ENCODE measurements around the gene TRAPPC10. TPM values are rescaled to one million over a fixed set of nuclear protein-coding genes. Genes with fewer than 3 reads are reported as not detected.

Gene TRAPPC10
- polyA plus RNA-seq, 1 of the 3 experiments (the other 2 are of a cell fraction), result 17.5 TPM

DNA sequence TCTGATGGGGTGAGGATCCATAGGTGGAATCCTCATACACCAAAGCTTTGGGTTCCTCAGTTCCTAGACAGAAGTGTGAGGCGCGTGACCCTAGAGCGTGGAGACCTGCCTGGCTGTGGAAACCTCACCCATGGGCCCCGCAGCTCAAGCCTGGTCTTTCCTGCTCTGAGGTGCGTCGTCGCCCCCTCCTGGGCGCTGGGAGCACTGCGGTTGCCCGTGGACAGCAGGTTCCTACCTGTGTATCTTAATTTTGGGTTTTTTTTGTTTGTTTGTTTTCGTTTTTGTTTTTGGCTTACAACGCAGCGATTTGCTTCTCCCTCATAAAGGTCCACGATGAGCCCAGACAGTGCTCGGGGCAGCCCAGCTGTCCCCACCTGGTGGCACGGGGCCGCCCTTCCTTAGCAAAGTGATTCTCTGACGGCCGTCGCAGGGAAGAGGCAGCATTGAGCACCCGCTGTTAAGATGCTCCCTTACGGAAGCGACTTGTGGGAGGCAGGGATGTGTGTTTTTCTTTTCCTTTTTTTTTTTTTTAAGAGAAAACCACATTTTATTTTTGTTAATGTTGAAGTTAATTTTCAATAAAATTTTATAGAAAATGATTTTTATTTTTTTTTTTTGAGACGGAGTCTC, 36.5 kb upstream of the TRAPPC10 start:
- 43% methylated on average over 24 of the region's 24 CpGs for WGBS (ENCODE audit: low lambda C conversion rate)
- no peaks in the 10 kb centered on the region for H3K9me2 ChIP-seq
- POLR2A ChIA-PET, result no interaction called here
- no peak overlapping the region; a peak in 1 of 4 replicates for H3K4me3 ChIP-seq (ENCODE audit: low read depth in 2 of 2, low read length in 1 of 2)
- H3K4me1 ChIP-seq (ENCODE audit: control insufficient read depth in 1 of 2, insufficient read depth in 2 of 2, low read depth in 1 of 2, low read length in 1 of 2), result no peaks in the 10 kb centered on the region; a peak in 1 of 4 replicates
- H3K27me3 ChIP-seq (ENCODE audit: insufficient read depth), result no peaks in the 10 kb centered on the region
- H3F3A ChIP-seq (replicated peaks; ENCODE audit: insufficient read depth), result no peaks in the 10 kb centered on the region
- no peak overlapping the region for H2AFZ ChIP-seq (ENCODE audit: low read depth)
- TF ChIP-seq NRF1 (IDR thresholded peaks at IDR 0.05; ENCODE audit: low read depth, low read length), result no peak
- peak; percentile 86 for TF ChIP-seq RAD21 (IDR thresholded peaks at IDR 0.05; ENCODE audit: low read length)
- TF ChIP-seq, protein P1, sequence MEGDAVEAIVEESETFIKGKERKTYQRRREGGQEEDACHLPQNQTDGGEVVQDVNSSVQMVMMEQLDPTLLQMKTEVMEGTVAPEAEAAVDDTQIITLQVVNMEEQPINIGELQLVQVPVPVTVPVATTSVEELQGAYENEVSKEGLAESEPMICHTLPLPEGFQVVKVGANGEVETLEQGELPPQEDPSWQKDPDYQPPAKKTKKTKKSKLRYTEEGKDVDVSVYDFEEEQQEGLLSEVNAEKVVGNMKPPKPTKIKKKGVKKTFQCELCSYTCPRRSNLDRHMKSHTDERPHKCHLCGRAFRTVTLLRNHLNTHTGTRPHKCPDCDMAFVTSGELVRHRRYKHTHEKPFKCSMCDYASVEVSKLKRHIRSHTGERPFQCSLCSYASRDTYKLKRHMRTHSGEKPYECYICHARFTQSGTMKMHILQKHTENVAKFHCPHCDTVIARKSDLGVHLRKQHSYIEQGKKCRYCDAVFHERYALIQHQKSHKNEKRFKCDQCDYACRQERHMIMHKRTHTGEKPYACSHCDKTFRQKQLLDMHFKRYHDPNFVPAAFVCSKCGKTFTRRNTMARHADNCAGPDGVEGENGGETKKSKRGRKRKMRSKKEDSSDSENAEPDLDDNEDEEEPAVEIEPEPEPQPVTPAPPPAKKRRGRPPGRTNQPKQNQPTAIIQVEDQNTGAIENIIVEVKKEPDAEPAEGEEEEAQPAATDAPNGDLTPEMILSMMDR (IDR thresholded peaks at IDR 0.05), result peak; percentile 93
- TF ChIP-seq SMC3 (IDR thresholded peaks at IDR 0.05; ENCODE audit: low read depth, low read length), result peak; percentile 81
- no peak for TF ChIP-seq FOXM1 (IDR thresholded peaks at IDR 0.05; ENCODE audit: low read depth)
- peak; percentile 91 for DNase-seq
- H4K20me1 ChIP-seq (ENCODE audit: insufficient read depth), result no peaks in the 10 kb centered on the region
- H3K36me3 ChIP-seq (replicated peaks in 1 of 2; ENCODE audit: control insufficient read depth in 1 of 2, insufficient read depth in 2 of 2, low read length in 1 of 2), result peaks cover 10 to 24% of the 10 kb centered on the region in 2 experiments
- no peaks in the 10 kb centered on the region for H3K9me3 ChIP-seq
- H3K9ac ChIP-seq, result no peak overlapping the region
- CTCF ChIA-PET, result interaction anchor here (0.6 to 2.8 kb wide), 39 partner anchors 10 to 315 kb away, joined by 3 to 20 read pairs (median 4); no protein-coding TSS in a partner anchor
- no peaks in the 10 kb centered on the region for H3K79me2 ChIP-seq (ENCODE audit: insufficient read depth)
- no peak overlapping the region for H3K4me2 ChIP-seq
- no peak overlapping the region for H3K27ac ChIP-seq (ENCODE audit: low read depth in 2 of 2, low read length in 1 of 2)

DNA sequence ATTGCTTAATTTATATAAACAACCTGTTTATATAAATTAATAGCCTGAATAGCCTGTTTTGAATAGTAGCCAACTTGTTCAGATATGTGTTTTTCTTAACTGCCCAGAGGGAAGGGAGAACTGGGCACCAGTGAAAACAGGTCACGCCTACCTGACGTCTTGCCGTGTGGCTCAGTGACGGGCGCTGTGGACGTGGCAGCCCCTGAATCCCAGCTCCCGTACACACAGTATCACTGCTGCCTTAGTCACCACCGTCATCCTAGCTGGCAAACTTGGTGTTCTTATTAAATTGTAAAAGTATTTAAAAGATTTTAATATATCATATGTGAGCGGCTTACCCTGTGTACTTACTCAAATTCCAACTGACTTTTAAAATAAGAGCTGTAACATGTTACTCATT, 35.4 kb upstream of the TRAPPC10 start:
- Histone ChIP-seq H4K20me1 (ENCODE audit: insufficient read depth) (no peaks in the 10 kb centered on the region), H3K27me3 (ENCODE audit: insufficient read depth) (no peaks in the 10 kb centered on the region), H3K9ac (no peak overlapping the region), H3K4me3 (ENCODE audit: low read depth in 2 of 2, low read length in 1 of 2) (no peak overlapping the region), H3K36me3 (replicated peaks in 1 of 2; ENCODE audit: control insufficient read depth in 1 of 2, insufficient read depth in 2 of 2, low read length in 1 of 2) (peaks cover 10 to 25% of the 10 kb centered on the region in 2 experiments), H3K27ac (ENCODE audit: low read depth in 2 of 2, low read length in 1 of 2) (no peak overlapping the region), H2AFZ (ENCODE audit: low read depth) (no peak overlapping the region), H3K9me2 (no peaks in the 10 kb centered on the region), H3K4me1 (ENCODE audit: control insufficient read depth in 1 of 2, insufficient read depth in 2 of 2, low read depth in 1 of 2, low read length in 1 of 2) (no peaks in the 10 kb centered on the region; a peak in 1 of 4 replicates), H3K4me2 (no peak overlapping the region), H3K79me2 (ENCODE audit: insufficient read depth) (no peaks in the 10 kb centered on the region), H3K9me3 (no peaks in the 10 kb centered on the region), H3F3A (replicated peaks; ENCODE audit: insufficient read depth) (no peaks in the 10 kb centered on the region)
- DNase-seq, result no peak
- POLR2A ChIA-PET, result no interaction called here
- TF ChIP-seq, protein P1 (IDR thresholded peaks at IDR 0.05), result no peak
- TF ChIP-seq JUND (IDR thresholded peaks at IDR 0.05), result no peak
- no peak for TF ChIP-seq RCOR1 (IDR thresholded peaks at IDR 0.05; ENCODE audit: low read length)
- TF ChIP-seq SMC3 (IDR thresholded peaks at IDR 0.05; ENCODE audit: low read depth, low read length), result no peak
- WGBS (ENCODE audit: low lambda C conversion rate), result 87% methylated on average over 9 of the region's 9 CpGs
- CTCF ChIA-PET, result interaction anchor here (1.0 to 2.8 kb wide), 8 partner anchors 16 to 152 kb away, joined by 3 to 12 read pairs (median 8); no protein-coding TSS in a partner anchor
